AG09319 (cell line): ENCODE data around the gene SLC7A7.
"Not testable (repeated sequence)": the region's sequence is repeated elsewhere in the genome, so short reads cannot be mapped to it uniquely, and the experiment has no call there.

Source experiments
- DNase-seq: peaks from one replicate; pipeline ENCODE4 v3.0.0-alpha.2; 2010; ENCODE audit warnings: low read depth; ENCODE audit errors: extremely low read depth
- TF ChIP-seq, protein P1 (sequence below): IDR thresholded peaks from 2 replicates; pipeline ENCODE4 v1.5.1; 2011; ENCODE audit warnings: low read depth, mild to moderate bottlenecking, inconsistent platforms, low read length, moderate library complexity

The SLC7A7 gene

DNA sequence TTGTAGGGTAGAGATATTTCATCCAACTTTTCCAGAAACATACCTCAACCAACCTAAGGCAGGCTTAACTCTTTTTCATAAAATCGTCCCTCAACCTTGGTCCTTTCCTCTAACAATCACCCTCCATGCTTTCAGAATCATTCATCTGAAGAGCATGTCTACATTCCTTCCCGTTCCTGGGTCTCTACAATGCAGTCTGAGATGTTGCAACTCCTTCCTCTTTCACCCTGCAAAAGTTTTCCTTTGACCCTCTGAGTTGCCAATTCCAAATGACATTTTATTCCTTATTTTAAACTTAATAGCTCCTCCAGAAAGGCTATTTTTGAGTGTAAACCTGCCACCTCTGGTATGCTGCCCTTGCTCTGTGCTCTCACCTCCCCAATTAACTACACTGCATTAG is 16.7 kb downstream of the SLC7A7 start:
- DNase-seq = no peak

DNA sequence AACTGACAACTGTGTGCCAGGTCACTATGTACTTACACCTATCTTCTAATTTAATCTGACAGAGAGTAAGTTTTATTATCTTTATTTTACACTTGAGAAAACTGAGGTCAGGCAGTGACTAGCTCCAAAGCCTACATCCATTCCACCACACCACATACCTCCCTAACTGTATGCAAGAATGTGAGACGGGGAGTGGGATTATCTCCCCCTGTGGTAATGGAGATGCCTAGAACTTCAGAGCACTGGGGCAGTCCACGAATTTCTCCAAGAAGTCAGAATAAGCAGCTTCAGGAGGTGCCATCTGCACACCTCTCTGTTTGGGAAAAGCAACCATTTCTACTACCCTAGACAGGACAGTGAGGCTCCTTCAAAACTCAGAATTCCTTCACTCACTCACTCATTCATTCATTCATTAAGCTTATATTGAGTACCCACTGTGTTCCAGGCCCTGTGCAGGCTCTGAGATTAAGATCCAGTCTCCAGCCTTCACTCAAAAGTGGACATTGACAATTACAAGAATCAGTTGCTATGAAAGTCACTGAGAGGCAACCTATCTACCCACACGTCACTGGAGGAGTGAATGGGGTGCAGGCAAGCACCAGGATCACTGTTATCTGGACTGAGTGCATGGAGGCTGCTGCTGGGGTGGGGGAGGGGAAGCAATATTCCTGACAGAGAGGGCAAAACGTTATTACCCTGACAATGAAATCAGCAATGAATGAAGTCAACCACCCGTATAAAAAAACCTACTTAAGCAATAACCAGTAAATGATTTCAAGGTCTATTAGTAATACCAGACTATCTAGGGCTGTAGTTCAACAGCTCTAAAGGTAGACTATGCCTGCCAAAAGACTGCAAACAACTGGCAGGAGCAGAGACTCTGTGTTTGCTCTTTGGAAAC is 18.0 kb downstream of the SLC7A7 start:
- TF ChIP-seq, protein P1, sequence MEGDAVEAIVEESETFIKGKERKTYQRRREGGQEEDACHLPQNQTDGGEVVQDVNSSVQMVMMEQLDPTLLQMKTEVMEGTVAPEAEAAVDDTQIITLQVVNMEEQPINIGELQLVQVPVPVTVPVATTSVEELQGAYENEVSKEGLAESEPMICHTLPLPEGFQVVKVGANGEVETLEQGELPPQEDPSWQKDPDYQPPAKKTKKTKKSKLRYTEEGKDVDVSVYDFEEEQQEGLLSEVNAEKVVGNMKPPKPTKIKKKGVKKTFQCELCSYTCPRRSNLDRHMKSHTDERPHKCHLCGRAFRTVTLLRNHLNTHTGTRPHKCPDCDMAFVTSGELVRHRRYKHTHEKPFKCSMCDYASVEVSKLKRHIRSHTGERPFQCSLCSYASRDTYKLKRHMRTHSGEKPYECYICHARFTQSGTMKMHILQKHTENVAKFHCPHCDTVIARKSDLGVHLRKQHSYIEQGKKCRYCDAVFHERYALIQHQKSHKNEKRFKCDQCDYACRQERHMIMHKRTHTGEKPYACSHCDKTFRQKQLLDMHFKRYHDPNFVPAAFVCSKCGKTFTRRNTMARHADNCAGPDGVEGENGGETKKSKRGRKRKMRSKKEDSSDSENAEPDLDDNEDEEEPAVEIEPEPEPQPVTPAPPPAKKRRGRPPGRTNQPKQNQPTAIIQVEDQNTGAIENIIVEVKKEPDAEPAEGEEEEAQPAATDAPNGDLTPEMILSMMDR = no peak
- DNase-seq = no peak

More for the DNA sequence above, 16.7 kb downstream of the SLC7A7 start:
- TF ChIP-seq, protein P1 = no peak

DNA sequence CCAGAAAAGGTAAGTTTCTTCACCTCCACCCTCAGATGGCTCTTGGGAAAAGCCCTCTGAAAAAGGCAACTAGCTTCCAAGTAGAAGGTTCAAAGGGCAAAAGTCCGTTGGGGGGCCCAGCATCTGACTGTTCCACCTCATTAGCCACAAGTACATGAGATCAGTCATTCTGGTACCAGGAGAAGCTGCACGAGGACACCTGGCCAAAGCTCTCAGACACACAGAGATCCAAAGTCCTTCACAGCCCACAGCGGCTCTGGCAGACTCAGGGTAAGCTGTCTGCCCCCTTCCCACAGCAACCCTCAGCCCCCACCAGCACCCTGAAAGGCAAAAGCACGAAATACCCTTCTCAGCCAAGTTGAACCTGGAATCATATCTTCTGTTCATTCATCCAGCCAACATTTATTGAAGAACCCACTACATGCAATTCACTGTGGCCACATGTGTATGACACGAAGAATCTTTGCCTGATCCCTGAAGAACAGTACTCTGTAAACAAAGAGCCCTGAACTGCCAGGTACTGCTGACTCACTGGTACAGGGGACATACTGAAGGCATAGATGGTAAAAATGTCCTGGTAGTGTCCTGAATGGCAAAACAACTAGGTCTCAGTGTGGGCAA is 19.0 kb downstream of the SLC7A7 start:
- TF ChIP-seq, protein P1 = no peak
- DNase-seq = no peak

DNA sequence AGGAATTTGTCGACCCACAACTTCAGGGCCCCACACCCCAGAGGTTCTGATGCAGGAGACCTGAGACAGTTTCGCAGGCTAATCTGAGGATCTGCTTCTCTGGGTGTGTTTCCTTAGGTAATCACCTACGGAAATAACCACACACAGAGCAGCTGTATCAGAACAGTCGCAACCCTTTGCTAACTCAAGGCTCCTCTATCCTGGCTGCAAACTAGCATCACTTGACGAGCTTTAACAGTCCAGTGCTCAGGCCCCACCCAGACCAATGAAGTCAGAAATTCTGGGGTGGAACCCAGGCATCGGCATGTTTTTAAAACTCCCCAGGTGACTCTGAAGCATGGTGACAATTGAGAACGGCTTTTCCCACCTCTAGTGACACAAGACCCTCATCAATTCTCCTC is 20.7 kb downstream of the SLC7A7 start:
- no peak for DNase-seq
- TF ChIP-seq, protein P1 = no peak

DNA sequence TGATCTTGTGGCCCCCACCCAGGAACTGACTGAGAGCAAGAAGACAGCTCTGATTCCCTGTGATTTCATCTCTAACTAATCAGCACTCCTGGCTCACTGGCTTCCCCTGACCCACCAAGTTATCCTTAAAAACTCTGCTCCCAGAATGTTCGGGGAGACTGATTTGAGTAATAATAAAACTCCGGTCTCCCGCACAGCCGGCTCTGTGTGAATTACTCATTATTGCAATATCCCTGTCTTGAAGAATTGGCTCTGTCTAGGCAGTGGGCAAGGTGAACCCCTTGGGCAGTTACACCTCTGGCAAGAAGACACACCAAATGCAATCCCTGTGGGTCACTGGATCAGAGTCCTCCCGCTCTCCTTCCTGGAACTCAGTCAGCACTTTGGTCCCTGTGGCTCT is 21.3 kb downstream of the SLC7A7 start:
- TF ChIP-seq, protein P1 = no peak
- DNase-seq = no peak

DNA sequence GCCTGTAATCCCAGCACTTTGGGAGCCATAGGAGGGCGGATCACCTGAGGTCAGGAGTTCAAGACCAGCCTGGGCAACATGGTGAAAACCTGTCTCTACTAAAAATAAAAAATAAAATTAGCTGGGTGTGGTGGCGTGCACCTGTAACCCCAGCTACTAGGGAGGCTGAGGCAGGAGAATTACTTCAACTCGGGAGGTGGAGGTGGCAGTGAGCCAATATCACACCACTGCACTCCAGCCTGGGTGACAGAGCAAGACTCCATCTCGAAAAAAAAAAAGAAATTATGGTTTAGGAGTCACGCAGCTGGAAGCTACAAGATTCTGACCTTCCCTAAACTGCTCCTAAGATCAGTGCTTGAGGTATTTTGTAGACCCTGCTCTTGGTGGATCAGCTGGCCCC is 21.7 kb downstream of the SLC7A7 start:
- not testable (repeated sequence) for DNase-seq

GRCh38 chr14:22792158-22792557 is 23.1 kb downstream of the SLC7A7 start:
- TF ChIP-seq, protein P1 = no peak
- DNase-seq = no peak
